Choroid plexus epithelial cell (primary cell): ENCODE data around the gene INPP5F.

Experiments used
- DNase-seq: peaks from one replicate; pipeline ENCODE4 v3.0.0-alpha.2; 2010; ENCODE audit warnings: low read depth
- H3K4me3 ChIP-seq: 2 replicates; pipeline ENCODE4 v1.5.1; 2011; ENCODE audit warnings: low read depth, mild to moderate bottlenecking, control low read depth, low read length, moderate library complexity
- CTCF ChIP-seq: conservative IDR thresholded peaks from 2 replicates; pipeline ENCODE4 v1.5.1; 2011; ENCODE audit warnings: low read depth, mild to moderate bottlenecking, control low read depth, inconsistent platforms, low read length, moderate library complexity

Gene INPP5F

GRCh38 chr10:119812684-119813083, 86.8 kb downstream of the INPP5F start:
- TF ChIP-seq CTCF, result no peak
- H3K4me3 ChIP-seq, result no peak overlapping the region
- no peak for DNase-seq

GRCh38 chr10:119815671-119816070, 89.8 kb downstream of the INPP5F start:
- no peak for DNase-seq
- TF ChIP-seq CTCF, result no peak
- no peak overlapping the region for H3K4me3 ChIP-seq

GRCh38 chr10:119817991-119818888, 92.4 kb downstream of the INPP5F start:
- TF ChIP-seq CTCF, result peak; percentile 31
- DNase-seq, result peak; percentile 80
- peak overlapping the region; percentile 52 for H3K4me3 ChIP-seq

- H3K4me3 ChIP-seq, result peak overlapping the region; percentile 52
- no peak for TF ChIP-seq CTCF
- DNase-seq, result no peak
Measured at GRCh38 chr10:119818889-119819270, 93.0 kb downstream of the INPP5F start.

- no peak for TF ChIP-seq CTCF
- peak overlapping the region; percentile 1 for H3K4me3 ChIP-seq
- no peak for DNase-seq
Measured at GRCh38 chr10:119821182-119821581, 95.3 kb downstream of the INPP5F start.

- H3K4me3 ChIP-seq, result no peak overlapping the region
- no peak for DNase-seq
- TF ChIP-seq CTCF, result no peak
Measured at GRCh38 chr10:119824299-119824698, 98.4 kb downstream of the INPP5F start.

- peak; percentile 27 for DNase-seq
- no peak overlapping the region for H3K4me3 ChIP-seq
- no peak for TF ChIP-seq CTCF
Measured at GRCh38 chr10:119826771-119827170, 100.9 kb downstream of the INPP5F start.
